GM12801 (cell line): ENCODE measurements around the gene LIN9.

Source experiments
- CTCF ChIP-seq: IDR thresholded peaks from one replicate; pipeline ENCODE4 v1.5.1; 2011; ENCODE audit warnings: control low read depth; ENCODE audit not compliant: insufficient read length; ENCODE audit errors: extremely low read depth

LIN9 gene

GRCh38 chr1:226329237-226329636, 20.3 kb upstream of the LIN9 start:
- TF ChIP-seq CTCF = no peak

- no peak for TF ChIP-seq CTCF
These were observed 18.8 kb upstream of the LIN9 start for GRCh38 chr1:226327761-226328162.

DNA sequence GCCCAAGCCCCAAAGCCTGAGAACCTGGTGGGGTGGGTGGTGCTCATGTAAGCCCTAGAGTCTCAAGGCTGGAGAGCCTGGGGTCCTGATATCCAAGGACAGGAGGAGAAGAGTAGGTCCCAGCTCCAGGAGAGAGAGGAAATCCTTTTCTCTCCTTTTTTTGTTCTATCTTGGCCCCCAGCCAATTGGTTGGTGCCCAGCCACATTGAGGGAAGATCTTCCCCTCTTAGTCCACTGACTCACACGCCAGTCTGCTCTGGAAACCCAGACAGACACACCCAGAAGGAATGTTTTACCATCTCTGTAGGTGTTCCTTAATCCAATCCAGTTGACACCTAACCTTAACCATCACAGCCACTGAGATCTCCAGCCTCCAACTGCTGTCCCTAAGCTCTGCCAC, 16.2 kb upstream of the LIN9 start:
- no peak for TF ChIP-seq CTCF

DNA sequence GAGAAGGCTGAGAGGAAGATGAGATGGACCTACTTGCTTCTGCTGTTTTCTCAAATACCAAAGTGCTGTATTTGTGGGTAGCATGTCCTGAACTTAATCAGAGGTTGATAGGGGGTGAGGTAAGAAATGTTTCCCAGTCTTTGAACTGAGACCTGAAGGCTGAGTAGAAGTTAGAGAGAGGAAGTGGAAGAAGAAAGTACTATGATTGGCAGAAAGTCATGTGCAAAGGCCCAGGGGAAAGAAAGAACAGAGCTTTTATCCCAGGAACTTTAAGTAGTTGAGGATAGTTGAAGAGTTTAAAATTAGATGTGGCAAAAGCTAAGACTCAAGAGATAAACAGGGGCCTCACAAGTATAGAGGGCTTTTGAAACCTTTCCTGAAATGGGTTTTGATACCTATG, 15.5 kb upstream of the LIN9 start:
- no peak for TF ChIP-seq CTCF

DNA sequence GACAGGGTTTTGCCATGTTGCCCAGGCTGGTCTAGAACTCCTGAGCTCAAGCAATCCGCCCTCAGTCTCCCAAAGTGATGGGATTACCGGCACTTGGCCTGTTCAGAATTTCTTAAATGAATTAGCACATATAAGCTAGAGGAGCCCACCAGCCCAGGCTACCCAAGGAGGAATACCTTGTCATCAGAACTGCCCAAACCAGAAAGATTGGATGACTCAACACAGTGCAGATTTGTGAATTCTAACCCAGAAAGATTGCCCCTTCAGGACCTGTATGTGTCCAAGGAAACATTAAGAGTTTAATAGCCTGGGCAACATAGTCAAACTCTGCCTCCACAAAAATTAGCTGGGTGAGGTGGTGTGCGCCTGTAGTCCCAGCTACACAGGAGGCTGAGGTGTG, 14.0 kb upstream of the LIN9 start:
- no peak for TF ChIP-seq CTCF

GRCh38 chr1:226320930-226321329, 12.0 kb upstream of the LIN9 start:
- no peak for TF ChIP-seq CTCF

DNA sequence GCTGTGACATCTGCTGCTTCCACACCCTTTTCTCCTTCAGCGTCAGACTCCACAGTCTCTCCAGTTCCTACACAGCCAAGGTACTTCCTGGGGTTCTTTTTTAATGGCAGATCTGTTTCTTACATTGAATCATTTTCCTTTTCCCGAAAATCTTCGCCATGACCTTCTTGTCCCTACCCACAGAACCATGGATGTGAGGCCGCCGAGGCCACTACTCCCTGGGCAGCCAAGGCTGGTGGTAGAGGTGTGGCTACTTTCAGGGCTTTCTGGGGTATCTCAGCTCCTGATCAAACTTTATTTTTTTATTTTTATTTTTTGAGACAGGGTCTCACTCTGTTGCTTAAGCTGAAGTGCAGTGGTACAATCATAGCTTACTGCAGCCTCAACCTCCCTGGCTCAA, 9.5 kb upstream of the LIN9 start:
- TF ChIP-seq CTCF = no peak

GRCh38 chr1:226314055-226314454, 5.1 kb upstream of the LIN9 start:
- no peak for TF ChIP-seq CTCF
